HG03045 (cell line): ENCODE results near the gene KCNQ1.

ENCODE experiments used
- ATAC-seq: cut with Tn5 transposase; IDR thresholded peaks from one replicate; pipeline ENCODE4 v1.9.1; 2021; ENCODE audit warnings: mild to moderate bottlenecking, moderate library complexity; ENCODE audit not compliant: unreplicated experiment

The KCNQ1 gene

DNA sequence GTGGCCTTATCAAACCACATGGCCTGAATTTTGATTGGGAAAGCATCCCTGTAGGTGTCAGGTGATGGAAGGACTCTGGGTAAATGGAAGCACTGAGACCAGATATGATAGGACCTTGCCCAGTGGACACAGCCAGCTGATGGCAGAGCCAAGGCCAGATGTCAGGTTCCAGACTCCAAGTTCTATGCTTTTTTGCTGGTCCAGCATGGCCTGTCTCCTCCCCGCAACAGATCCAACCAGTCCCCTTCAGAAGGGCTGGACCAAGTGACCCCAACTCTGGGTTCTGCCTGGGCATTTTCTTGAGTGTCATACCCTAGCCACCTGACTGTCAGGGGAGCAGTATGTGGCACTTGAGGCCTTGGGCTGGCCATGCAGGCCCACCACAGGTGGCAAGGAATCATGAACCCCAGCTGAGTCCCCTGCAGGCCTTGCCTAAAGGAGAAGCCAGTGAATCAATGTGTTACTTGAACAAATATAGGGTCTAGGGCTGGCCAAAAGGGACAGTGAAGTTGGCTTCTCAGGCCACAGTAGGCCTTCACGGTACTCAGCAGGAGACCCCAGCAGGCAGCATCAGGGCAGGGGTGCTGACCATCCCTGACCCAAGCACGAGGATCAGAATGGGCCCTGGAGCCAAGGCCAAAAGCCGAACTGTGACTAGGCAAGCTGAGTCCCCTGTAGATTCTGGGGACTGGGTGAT lies 227.9 kb downstream of the KCNQ1 start:
- ATAC-seq = no peak

DNA sequence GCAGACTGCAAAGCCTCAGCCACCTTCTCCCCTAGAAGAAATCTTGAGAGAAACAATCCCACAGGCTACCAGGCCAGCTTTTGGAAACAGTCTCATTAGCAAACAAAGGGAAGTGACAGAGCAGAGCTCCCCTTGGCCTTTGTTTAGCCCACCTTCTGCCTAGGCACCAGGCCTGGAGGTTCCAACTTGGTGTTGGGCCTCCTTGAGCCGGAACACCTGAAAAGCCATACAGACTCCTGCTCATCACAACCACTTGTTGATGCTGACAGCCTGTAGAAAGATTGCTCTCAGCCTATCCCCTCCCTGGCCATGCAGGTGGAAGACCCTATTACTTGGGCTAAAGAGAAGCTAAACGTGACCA lies 228.4 kb downstream of the KCNQ1 start:
- ATAC-seq = no peak

DNA sequence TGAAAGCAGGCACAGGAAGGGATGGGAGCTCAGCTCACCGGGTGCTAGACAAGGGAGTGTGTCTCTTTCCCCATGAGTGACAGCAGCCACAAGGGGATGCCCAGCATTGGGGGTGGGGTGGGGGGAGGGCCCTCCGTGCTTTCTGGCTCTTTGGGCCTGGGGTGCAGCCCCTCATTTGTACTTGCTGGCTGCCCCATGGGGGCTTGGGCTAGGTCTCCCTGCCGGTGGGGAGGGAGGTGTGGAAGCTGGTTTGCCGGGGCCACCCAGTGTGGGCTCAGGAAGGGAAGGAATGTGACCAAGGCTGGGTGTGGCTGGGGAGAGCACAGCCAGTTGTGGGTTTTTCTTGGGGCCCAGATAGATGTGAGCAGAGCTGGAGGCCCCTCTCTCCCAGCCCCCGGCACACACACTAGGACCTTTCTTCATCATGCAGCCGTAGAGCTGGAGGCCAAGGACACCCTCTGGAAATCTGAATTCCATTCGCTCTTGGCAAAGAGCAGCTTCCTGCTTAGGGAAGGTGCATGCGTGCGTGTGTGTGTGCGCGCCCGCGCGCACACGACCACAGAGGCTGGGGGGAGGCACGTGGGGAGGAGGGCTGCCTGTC lies 229.2 kb downstream of the KCNQ1 start:
- ATAC-seq = no peak

DNA sequence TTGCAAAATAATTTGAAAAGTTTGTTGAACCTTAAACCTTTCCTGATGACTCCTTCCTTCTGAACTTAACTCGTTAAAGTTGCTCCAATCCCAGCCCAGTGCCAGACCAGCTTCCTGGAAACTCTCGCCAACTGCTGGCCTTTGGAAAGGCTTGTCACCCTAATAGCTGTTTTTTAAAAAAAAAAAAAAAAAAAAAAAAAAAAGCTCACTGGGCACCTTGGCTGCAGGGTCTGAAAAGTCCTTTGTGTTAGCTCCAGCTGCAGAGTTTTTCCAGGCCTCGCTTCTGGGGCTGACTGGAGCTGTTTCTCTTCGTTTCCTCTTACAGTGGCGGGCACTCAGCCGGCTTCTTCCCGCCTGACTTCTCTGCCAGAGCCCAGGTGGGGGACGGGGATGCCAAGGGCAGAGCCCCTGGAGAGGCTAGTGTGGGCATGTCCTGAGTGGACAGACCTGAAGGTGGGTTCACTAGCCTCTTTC lies 229.9 kb downstream of the KCNQ1 start:
- ATAC-seq = no peak

DNA sequence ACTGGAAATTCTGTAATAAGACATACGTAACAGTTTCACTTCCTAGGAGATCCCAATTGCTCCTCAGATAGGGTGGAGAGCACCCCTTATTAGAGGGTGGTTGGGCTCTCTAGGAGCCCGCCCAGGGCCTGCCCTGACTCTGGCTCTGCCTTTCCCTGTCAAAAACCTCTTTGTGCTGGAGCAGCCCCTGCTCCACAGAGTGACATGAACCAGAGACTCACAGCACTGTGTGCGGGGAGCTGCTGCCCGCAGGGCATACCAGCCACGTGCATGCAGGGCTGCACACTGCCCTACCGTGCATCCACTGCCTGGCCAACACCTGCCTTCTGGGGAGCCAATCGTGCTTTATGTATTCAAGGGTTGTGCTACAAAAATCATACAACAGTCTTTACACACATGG lies 230.7 kb downstream of the KCNQ1 start:
- ATAC-seq = no peak

DNA sequence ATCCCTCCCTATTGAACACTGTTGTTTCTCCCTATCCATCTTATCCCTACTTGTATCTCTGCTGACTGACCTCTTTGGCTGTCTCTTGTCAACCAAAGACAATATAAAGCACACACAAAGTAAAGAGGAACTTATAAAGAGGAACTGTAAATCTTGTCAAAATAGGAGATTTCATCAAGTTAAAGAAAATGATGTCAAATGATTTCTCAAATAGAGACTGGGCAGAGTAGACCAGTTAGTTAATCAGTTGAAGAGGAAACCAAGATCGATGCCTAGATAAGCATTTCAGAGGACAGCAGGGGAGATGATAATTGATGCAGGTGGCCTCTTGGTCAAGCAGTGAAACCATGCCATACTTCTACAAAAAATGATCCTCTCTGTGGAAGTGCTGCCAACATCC lies 232.3 kb downstream of the KCNQ1 start:
- no peak for ATAC-seq

DNA sequence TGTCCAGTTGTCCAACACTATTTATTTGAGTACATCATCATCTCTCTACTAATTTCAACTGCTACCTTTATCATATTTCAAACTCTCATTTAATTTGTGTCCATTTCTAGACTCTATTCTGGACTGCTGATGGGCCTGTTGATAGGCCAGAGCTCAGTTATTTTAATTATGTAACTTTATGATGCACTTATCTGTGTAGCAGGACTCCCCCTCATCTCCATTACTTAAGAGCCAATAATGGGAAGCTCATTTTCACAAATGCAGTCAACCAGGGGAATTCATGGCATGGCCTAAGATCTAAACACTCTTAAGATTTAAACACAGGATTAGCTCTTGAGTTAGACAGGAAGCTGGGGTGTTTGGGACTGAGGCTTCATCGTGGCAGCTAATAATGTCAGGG lies 233.6 kb downstream of the KCNQ1 start:
- ATAC-seq = no peak

DNA sequence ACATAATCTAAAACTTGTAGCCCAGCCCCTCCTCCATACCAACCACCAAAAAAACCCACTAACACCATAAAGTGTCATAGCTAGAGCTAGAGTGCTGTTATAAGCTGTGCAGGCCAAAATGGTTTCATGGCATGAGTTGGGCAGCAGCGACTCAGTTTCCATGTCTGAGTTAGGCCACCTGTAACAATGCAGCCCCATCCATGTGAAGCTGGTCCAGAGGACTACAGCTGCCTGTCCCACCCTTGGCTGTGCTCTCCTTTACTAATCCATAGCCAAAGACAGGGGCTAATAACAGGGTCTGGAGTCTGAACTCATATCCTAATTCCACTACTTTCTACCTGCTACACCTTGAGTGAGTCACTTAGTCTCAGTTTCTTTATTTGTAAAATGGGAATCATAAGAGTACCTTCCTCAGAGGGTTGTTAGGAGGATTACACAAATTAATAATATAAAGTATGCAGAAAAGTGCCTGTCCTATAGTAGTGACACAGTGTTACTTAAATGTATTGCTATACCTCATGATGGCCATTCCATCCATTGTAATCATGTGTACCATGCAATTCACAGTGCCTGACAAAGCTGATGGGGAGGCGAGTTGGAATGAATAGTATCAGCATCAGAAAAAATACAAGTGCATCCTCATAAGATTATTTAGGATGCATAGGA lies 234.3 kb downstream of the KCNQ1 start:
- ATAC-seq = no peak

DNA sequence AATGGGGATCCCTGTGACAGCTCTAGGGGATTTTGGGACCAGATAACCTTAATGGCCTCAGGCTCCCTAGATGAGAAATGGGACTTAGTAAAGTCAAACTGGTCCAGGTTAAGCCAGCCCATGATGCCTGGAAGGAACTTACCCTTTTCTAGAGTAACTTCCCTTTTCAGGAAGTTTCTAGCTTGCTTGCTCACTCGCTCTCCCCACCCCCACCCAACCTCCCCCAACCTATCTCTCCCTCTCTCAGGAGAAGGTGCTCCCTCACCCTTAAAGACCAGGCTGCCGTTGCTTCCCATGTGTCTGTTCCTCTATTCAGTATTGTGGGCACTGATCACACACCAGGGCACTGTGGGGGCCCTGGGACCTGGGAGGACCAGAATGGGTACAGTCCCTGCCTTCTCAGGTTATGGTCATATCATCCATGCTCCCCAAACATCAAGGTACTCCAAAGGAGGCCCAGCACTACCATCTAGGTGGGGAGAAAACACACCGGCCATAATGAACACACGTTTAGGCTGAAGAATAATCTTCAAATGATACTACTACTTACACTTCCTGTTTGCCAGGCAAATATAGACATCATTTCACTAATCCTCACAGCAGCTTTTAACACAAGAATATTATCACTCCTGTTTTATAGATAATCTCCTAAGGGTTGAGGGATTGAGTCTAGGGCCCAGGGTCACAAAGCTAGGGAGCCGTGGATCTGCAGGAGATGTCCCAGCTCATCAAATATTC lies 236.8 kb downstream of the KCNQ1 start:
- no peak for ATAC-seq

DNA sequence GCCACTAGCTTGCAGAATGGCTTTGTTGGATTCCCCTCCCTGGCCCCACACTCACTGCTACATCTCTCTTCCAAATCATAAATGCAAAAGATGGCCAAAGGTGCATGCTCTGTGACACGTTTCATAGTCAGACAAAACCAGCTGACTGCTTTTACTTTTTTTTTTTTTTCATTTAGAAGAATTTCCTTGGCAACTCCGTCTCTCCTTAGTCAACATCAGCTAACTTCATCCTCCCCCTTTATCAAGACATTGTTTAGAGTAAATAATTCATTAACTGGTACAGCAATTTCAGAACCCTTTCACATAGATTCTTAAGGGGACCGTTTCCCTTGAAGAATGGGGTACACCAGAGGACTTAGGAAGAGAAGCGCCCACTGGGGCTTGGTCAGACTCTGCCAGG lies 239.0 kb downstream of the KCNQ1 start:
- no peak for ATAC-seq

DNA sequence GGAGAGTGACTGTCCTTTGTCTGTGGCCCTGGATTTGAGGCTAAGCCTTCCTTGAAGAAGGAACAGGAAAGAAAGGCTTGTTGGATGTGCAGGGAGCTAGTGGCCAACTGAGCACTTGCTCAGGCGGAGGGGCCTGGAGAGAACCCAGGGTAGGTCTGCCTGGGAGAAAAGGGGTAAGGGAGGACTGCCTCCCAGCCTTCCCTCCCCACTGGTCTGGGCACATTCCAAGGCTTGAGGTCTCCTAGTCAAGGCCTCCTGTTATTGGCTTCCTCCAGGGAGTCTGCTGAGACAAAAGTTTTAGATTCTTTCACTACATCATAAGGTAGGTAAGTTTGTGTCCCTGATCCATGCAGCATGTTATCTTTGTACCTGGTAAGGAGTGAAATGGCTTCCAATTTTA lies 239.8 kb downstream of the KCNQ1 start:
- no peak for ATAC-seq

DNA sequence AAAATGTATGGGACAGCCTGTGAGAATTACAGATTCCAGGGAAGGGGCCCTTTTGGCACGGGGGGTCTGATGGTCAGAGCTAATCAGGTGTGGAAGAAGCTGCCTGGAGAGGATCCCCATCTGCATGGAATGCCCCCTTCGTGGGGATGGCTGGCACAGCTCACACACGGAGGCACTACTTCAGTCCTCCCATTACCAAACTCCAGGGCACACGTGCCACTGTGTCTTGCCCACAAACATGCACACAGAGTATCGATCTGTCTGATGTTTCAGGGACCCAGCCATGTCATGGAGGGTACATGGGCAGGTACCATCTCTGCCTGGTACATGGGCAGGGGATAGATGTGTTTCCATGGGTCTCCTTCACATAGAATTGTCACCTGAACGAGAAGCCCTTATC lies 240.2 kb downstream of the KCNQ1 start:
- no peak for ATAC-seq

DNA sequence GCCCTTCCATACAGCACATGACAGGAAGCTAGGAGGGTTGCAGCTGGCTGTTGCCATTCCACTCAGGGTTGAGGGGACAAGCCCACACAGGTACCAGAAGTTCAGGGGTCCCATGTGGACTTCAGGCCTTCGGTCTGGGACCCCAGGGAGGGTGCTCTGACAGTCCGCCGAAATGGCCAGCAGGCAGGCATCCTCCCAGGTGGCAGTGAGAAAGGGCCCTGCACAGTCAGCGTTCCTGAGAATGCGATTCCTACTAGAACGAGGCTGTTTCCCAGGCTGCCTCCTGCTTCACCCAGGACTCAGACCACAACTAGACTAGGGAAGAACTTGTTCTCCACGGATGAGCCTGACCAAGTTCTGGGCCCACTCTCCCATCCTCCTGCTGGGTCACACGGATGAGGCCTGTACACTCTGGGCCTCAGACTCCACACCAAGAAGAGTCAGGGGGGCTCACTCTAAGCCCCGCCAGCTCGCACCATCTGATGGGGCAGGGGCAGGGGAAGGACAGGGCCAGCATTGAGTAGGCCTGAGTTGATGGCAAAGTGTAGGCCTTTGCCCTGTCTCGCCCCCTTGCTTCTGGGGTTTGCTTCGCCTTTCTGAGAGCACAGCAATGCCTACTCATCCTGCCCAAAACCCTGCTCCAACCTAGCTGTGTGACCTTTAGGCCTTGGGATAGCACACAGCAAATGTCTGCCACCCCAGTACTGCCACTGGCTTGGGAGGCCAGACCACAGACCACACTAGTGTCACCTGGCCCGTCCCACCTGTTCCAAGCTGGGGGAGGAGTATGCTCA lies 241.0 kb downstream of the KCNQ1 start:
- ATAC-seq = no peak

DNA sequence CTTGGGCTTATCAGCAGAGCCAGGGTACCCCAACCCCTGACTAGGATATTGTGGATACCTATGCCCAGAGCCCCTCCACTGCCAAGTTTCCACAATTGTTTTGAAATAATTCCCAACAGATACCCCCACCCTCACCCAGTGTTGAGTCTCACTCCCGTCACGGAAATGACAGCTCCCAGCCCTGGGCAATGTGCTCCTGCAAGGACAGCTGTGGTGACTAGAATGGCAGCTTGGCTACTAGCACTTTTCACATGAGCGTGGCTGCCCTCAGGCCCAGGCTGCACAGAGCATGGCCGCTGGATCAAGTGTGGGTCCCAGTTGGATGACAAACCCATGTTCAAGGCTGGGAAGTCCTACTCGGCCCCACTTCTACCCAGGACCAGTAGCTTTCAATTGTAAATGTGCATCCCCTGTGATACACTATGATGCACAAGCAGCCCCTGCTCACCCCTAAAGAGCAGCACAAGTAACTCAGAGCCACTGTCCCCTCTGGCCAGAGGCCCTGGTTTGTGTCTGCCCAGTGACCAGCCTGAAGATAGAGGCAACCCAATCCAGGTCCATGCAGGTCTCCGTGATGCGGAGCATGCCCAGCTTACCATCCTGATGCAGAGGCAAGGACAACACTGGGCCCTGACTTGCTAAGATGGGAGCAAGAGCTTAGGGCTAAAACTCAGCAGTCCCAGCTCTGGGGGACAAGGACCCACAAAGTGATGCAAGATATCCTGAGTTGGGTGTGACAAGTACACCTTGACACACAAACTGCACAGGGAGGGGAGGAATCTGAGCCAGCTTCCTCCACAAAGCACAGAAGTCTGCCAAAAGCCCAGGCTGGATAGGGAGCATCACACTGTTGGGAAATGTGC lies 241.8 kb downstream of the KCNQ1 start:
- no peak for ATAC-seq

DNA sequence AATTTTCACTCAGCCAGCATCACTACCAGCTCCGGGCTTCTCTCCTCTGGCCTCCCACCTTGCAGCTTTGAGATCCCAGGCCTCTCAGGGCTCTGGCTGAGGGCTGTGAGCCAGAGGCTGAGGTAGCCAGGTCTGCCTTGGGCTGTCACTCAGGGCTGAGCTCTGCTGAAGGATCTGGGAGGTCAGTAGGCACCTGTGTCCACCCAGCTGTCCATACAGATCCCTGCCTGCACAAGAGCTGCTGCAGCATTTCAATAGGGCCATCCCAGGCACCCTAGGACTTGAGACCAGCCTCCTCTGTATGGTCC lies 242.4 kb downstream of the KCNQ1 start:
- no peak for ATAC-seq

DNA sequence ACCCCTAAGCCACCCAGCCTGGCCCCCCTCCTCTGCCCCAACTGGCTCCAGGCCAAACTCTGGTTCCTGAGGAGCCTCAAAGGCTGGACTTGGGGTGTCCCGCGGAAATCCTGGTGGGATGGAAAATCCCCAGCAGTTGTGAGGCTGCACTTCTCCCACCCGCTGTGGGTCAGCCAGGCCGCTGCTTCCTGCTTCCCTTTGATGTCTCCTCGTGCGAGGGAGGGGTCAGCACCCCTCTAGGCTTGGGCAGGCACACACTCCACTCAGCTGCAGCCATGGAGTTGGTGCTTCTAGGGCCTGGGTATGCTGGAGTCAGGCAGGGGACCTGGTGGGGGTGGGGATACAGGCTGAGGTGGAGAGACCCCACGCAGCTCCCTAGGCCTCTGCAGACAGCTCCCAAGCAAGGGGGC lies 243.0 kb downstream of the KCNQ1 start:
- no peak for ATAC-seq

DNA sequence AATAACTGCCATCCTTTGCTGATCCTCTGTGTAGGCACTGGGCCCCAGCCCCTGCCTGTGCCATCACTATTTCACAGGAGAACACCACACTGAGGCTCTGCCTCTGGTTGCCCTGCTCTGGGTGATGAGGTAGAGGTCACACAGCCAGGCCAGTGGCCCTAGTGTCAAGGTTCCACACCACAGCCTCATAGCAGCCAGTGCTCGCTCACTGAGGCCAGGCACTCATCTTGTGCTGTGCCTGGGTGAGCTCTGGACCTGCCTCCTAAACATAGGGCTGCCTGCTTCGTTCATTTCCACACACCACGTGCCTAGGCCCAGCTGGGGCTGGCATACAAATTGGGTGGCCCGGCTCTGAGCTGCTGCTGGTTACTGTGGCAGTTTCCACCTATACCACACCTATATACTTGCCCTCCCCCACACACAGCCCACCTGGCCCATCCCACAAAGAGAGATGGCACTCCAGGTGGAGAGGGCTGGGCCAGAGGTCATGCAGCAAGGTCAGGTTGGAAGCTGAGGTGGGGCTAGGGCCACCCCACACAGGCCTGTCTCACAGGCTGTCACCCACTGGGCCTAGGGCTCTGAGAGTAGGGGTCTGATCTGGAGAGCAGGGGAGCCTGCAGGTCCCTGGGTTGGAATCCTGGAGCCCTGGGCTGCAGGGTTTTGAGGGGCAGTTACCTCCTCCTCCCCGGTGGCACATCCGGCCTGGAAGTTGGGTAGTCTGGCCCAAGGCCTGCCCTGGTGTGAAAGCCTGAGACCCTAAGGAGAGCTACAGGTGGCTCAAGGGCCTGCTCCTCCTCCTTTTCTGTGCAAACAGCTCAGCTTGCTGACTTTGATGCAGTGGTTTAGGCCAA lies 243.8 kb downstream of the KCNQ1 start:
- no peak for ATAC-seq

DNA sequence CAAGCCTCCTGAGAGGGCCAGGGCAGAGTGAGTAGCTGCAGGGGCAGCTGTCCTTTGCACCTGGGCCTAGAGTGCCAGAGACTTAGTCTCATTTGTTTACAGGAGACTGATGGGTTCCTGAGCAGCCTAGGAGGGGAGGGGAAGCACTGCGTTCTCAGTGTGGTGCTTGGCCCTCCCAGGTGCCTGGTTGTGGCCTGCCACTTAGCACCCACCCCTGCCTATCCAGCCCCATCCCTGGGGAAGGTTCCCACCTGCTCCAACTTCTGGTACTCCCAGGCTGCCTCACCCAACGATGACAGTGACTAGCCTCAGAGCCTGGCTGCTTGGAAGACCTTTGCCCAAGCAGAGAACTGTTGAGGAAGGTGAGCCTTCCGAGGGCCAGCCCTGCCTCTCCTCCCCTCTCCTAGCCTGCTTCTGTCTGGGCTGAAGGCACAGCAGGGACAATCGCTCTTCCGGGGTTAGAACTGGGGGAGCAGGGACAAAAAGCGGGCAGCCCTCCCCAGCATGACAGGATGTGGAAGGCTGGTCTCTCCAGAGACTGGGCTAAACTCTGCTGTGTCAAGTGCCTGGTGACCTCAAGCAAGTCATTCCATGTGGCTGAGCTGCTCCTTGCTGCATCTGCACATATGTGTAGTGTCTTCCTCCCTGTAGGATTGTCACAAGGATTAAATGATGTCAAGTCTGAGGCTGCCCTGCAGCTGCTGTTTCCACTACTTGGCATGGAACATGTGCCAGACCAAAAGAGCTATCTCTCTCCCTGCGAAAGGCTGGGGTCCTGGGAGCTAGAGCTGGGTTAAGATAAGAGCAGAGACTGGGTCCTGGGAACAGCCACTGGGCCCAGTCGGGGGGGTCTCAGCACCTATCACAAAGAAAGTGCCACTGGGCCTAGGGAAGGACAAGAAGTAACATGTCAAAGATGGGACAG lies 245.1 kb downstream of the KCNQ1 start:
- no peak for ATAC-seq
